ENCODE data around the gene SORL1. TPM values are rescaled to one million over a fixed set of nuclear protein-coding genes. Genes with fewer than 3 reads are reported as not detected.

The SORL1 gene
- polyA plus RNA-seq, 3 donors: 52.5 to 61.9 (median 59.4) TPM

GRCh38 chr11:121664144-121664543 is 212.0 kb downstream of the SORL1 start:
- H2AFZ ChIP-seq (ENCODE audit: insufficient read depth, low read depth, low read length, poor library complexity, severe bottlenecking): no peak overlapping the region
- Mint-ChIP-seq H3K4me3 (no peak overlapping the region), H3K36me3 (no peaks in the 10 kb centered on the region), H3K27me3 (ENCODE audit: low read depth in 3 of 3) (peaks cover 3 to 5% (median 5%) of the 10 kb centered on the region in 3 donors), H3K4me1 (no peaks in the 10 kb centered on the region), H3K27ac (peak overlapping the region in 1 of 7 donors; percentile 0), H3K9me3 (peaks cover 0 to 3% (median 1%) of the 10 kb centered on the region in 7 donors)
- no peak overlapping the region for H3K27ac ChIP-seq (ENCODE audit: low read depth in 1 of 2, low read length in 2 of 2)
- intact Hi-C loops (cut with micrococcal nuclease): no loop called here
- H3K4me2 ChIP-seq (replicated peaks; ENCODE audit: extremely low read depth, low read length, poor library complexity, severe bottlenecking): no peak overlapping the region
- no peaks in the 10 kb centered on the region for H3K36me3 ChIP-seq (replicated peaks in 1 of 2; ENCODE audit: control insufficient read depth in 1 of 2, insufficient read depth in 2 of 2, low read length in 2 of 2)
- no peaks in the 10 kb centered on the region for H3K4me1 ChIP-seq (ENCODE audit: control insufficient read depth in 1 of 2, insufficient read depth in 2 of 2, low read length in 2 of 2)
- no peaks in the 10 kb centered on the region for H3K9me3 ChIP-seq (replicated peaks in 1 of 2; ENCODE audit: control insufficient read depth in 1 of 2, insufficient read depth in 1 of 2, low read length in 2 of 2)
- no peak overlapping the region for H3K9ac ChIP-seq (ENCODE audit: insufficient read depth, low read length, poor library complexity, severe bottlenecking)
- TF ChIP-seq CTCF (IDR thresholded peaks at IDR 0.05): no peak
- H4K20me1 ChIP-seq (ENCODE audit: insufficient read depth, low read length): no peaks in the 10 kb centered on the region
- H3K79me2 ChIP-seq (ENCODE audit: insufficient read depth, low read length): no peaks in the 10 kb centered on the region
- no peak for DNase-seq
- H3K27me3 ChIP-seq (ENCODE audit: control insufficient read depth in 2 of 2, insufficient read depth in 2 of 2, low read length in 2 of 2): peaks cover 0 to 3% of the 10 kb centered on the region in 2 donors
- H3K4me3 ChIP-seq (replicated peaks in 1 of 3; ENCODE audit: low read depth in 2 of 3, low read length in 3 of 3): no peak overlapping the region

- intact Hi-C loops (cut with micrococcal nuclease): no loop called here
- H3K4me3 ChIP-seq (replicated peaks in 1 of 3; ENCODE audit: low read depth in 2 of 3, low read length in 3 of 3): no peak overlapping the region
- no peak overlapping the region for H3K27ac Mint-ChIP-seq
- H3K36me3 Mint-ChIP-seq: no peaks in the 10 kb centered on the region
- H3K4me1 Mint-ChIP-seq: no peaks in the 10 kb centered on the region
- peaks cover 3 to 5% (median 5%) of the 10 kb centered on the region in 3 donors for H3K27me3 Mint-ChIP-seq (ENCODE audit: low read depth in 3 of 3)
- H3K4me1 ChIP-seq (ENCODE audit: control insufficient read depth in 1 of 2, insufficient read depth in 2 of 2, low read length in 2 of 2): no peaks in the 10 kb centered on the region
- H2AFZ ChIP-seq (ENCODE audit: insufficient read depth, low read depth, low read length, poor library complexity, severe bottlenecking): no peak overlapping the region
- 91% methylated on average over 4 of the region's 6 CpGs for WGBS (ENCODE audit: insufficient coverage)
- H3K27ac ChIP-seq (ENCODE audit: low read depth in 1 of 2, low read length in 2 of 2): no peak overlapping the region
- no peak for TF ChIP-seq CTCF (IDR thresholded peaks at IDR 0.05)
- H3K9ac ChIP-seq (ENCODE audit: insufficient read depth, low read length, poor library complexity, severe bottlenecking): no peak overlapping the region
- H3K27me3 ChIP-seq (ENCODE audit: control insufficient read depth in 2 of 2, insufficient read depth in 2 of 2, low read length in 2 of 2): peaks cover 0 to 3% of the 10 kb centered on the region in 2 donors
- no peak overlapping the region for H3K4me3 Mint-ChIP-seq
- H3K9me3 Mint-ChIP-seq: peaks cover 0 to 3% (median 1%) of the 10 kb centered on the region in 7 donors
- H3K36me3 ChIP-seq (replicated peaks in 1 of 2; ENCODE audit: control insufficient read depth in 1 of 2, insufficient read depth in 2 of 2, low read length in 2 of 2): no peaks in the 10 kb centered on the region
- no peaks in the 10 kb centered on the region for H4K20me1 ChIP-seq (ENCODE audit: insufficient read depth, low read length)
- H3K79me2 ChIP-seq (ENCODE audit: insufficient read depth, low read length): no peaks in the 10 kb centered on the region
- DNase-seq: no peak
- H3K4me2 ChIP-seq (replicated peaks; ENCODE audit: extremely low read depth, low read length, poor library complexity, severe bottlenecking): no peak overlapping the region
- no peaks in the 10 kb centered on the region for H3K9me3 ChIP-seq (replicated peaks in 1 of 2; ENCODE audit: control insufficient read depth in 1 of 2, insufficient read depth in 1 of 2, low read length in 2 of 2)
These were observed 213.2 kb downstream of the SORL1 start for GRCh38 chr11:121665206-121665838.

Data from CD14-positive monocyte (primary cell).